Measurements from ENCODE around the gene ENTPD7. TPM values are rescaled to one million over a fixed set of nuclear protein-coding genes. Genes with fewer than 3 reads are reported as not detected.
A peak's percentile ranks its signal among the peaks of the same experiment; 100 is the strongest.

The ENTPD7 gene
- total and polyA plus RNA-seq, 5 donors, result 0.70 to 5.5 (median 3.2) TPM

DNA sequence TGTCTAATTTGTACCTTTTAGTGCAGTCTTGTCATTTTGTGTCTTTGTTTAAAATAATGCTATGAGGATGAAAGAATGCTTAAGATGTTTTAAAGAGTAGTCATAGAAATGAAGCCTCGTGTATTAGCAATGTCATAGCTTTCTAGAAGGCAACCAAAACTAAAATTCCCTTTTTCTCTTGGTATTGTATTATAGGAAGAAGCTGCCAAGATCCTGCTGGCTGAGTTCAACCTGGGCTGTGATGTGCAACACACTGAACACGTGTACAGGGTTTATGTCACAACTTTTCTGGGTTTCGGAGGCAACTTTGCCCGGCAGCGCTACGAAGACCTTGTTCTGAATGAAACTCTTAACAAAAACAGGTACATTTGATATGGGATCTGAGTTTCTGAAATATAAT lies 36.5 kb downstream of the ENTPD7 start:
- no peak for DNase-seq

DNA sequence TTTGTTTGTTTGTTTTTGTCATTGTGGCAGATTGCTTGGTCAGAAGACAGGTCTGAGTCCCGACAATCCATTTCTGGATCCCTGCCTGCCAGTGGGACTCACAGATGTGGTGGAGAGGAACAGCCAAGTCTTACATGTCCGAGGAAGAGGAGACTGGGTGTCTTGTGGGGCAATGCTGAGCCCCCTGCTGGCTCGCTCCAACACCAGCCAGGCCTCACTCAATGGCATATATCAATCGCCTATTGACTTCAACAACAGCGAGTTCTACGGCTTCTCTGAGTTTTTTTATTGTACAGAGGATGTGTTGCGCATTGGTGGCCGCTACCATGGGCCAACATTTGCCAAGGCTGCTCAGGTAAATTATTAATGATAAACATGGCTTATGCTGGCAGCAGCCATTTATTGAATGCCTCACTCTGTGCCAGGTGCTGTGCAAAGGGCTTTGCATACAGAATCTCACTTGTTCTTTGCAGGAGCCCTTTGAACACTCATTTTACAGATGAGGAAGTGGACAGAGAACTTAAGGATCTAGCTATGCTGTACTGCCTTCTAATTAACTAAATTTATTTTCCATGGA lies 39.3 kb downstream of the ENTPD7 start:
- WGBS, result 83% methylated on average over 8 of the region's 8 CpGs
- ATAC-seq, result no peak
- no peak overlapping the region for H3K4me3 ChIP-seq (ENCODE audit: low read length)
- no peaks in the 10 kb centered on the region for H3K9me3 ChIP-seq (ENCODE audit: control insufficient read depth, low read length)
- no peaks in the 10 kb centered on the region for H3K27me3 ChIP-seq (ENCODE audit: control insufficient read depth, insufficient read depth)
- intact Hi-C loops (cut with DNase I), result no loop called here
- H3K4me1 ChIP-seq (ENCODE audit: control insufficient read depth, insufficient read depth, low read length), result no peaks in the 10 kb centered on the region
- no peak overlapping the region for H3K27ac ChIP-seq (ENCODE audit: low read length)
- DNase-seq, result no peak

More for the DNA sequence above, 36.5 kb downstream of the ENTPD7 start:
- no peak overlapping the region for H3K4me3 ChIP-seq (ENCODE audit: low read length)
- H3K4me1 ChIP-seq (ENCODE audit: control insufficient read depth, insufficient read depth, low read length), result no peaks in the 10 kb centered on the region
- H3K27me3 ChIP-seq (ENCODE audit: control insufficient read depth, insufficient read depth), result no peaks in the 10 kb centered on the region
- intact Hi-C loops (cut with DNase I), result no loop called here
- H3K27ac ChIP-seq (ENCODE audit: low read length), result no peak overlapping the region
- 93% methylated on average over 6 of the region's 6 CpGs for WGBS
- no peak for ATAC-seq
- no peaks in the 10 kb centered on the region for H3K9me3 ChIP-seq (ENCODE audit: control insufficient read depth, low read length)

DNA sequence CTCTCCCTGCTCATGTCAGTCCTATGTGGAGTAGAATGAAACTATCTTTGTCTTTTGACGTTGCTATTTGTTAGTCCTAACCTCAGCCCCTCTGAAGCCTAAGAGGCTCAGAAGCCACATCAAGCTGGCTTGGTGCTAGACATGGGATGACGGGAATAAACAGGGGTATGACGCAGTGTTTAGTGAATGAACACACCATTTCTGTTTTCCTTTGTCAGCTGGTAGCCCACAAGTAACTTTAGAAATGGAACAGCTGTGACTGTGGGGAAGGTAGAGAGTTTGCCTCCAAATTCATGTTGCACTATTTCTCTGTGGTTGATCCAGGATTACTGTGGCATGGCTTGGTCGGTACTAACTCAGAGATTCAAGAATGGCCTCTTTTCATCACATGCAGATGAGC lies 41.3 kb downstream of the ENTPD7 start:
- Histone ChIP-seq H3K27me3 (ENCODE audit: control insufficient read depth, insufficient read depth) (no peaks in the 10 kb centered on the region), H3K4me1 (ENCODE audit: control insufficient read depth, insufficient read depth, low read length) (no peaks in the 10 kb centered on the region), H3K9me3 (ENCODE audit: control insufficient read depth, low read length) (no peaks in the 10 kb centered on the region), H3K4me3 (ENCODE audit: low read length) (no peak overlapping the region), H3K27ac (ENCODE audit: low read length) (no peak overlapping the region)
- ATAC-seq (no peak), DNase-seq (no peak)
- intact Hi-C loops (cut with DNase I), result loop anchor here in 1 of 4 donors (10.0 kb wide), 1 partner anchor 76 kb away; the partner anchor contains the start of gene SLC25A28
- WGBS, result 92% methylated on average over 4 of the region's 4 CpGs

DNA sequence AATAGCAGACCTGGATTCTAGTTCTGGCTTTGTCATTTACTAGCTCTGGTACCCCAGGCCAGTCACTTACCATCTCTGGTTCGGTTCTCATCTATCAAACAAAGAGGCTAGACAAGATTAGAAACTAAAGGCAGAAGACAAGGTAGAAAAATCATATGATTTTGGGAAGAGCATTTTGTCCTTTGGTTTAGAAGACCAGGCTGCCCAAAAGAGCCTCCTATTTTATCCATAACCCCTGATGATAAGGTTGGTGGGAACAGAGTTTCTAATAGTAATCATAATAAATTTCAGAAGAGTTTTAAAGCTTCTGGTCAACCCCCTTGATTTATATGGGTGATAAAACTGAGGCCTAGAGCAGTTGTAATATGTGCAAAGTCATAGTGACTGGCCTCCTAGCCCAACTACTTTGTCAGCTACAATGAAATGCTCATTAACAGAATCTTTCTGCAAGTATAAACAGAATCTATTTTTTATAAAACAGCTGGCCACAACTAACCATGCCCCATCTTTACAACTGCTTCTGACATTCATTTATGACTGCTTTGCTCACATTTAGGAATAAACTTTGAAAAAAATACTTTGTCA lies 49.2 kb downstream of the ENTPD7 start:
- no peaks in the 10 kb centered on the region for H3K9me3 ChIP-seq (ENCODE audit: control insufficient read depth, low read length)
- H3K27me3 ChIP-seq (ENCODE audit: control insufficient read depth, insufficient read depth), result no peaks in the 10 kb centered on the region
- intact Hi-C loops (cut with DNase I), result loop anchor here in 1 of 4 donors (10.0 kb wide), 1 partner anchor 84 kb away; the partner anchor contains the start of gene SLC25A28
- ATAC-seq (no peak), DNase-seq (no peak)
- H3K27ac ChIP-seq (ENCODE audit: low read length), result no peak overlapping the region
- no peak overlapping the region for H3K4me3 ChIP-seq (ENCODE audit: low read length)
- H3K4me1 ChIP-seq (ENCODE audit: control insufficient read depth, insufficient read depth, low read length), result peaks cover 2% of the 10 kb centered on the region
- WGBS, result 77% methylated on average over 1 of the region's 1 CpG

DNA sequence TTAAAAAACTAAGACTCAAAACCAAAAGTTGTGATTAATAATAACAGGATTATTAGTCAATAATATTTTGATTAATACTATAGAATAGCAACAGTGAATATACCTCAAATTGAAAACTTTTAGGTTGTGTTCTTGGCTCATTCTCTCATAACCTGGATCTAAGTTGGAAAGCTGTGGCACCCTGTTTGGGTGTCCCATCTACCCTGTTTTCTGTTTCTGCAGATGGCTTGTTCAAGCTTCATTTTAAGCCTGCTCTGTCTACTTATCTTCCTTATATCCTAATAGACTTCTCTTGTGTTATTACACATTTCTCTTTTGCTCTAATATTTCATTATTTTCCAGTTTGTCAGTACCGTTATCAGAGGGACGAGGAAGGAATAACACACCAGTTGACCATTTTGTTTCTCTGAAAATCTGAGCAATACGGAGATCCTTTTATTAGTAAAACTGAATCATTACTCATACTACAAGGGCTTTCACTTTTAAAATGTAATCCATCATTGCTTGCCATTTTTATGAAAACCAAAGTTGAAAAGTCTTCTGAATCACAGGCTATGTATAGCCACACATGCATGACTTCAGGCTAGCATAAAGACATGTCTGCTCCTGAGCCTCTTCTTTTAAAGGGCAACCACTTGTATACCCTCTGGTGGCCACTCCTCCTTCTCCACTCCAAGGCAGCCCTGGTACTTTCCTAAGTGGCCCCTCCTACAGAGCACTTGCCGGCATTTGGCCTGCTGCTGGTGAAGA lies 50.3 kb downstream of the ENTPD7 start:
- intact Hi-C loops (cut with DNase I), result loop anchor here in 1 of 4 donors (10.0 kb wide), 1 partner anchor 85 kb away; the partner anchor contains the start of gene SLC25A28
- Histone ChIP-seq H3K4me1 (ENCODE audit: control insufficient read depth, insufficient read depth, low read length) (peaks cover 2% of the 10 kb centered on the region), H3K27me3 (ENCODE audit: control insufficient read depth, insufficient read depth) (no peaks in the 10 kb centered on the region), H3K4me3 (ENCODE audit: low read length) (no peak overlapping the region), H3K9me3 (ENCODE audit: control insufficient read depth, low read length) (no peaks in the 10 kb centered on the region), H3K27ac (ENCODE audit: low read length) (no peak overlapping the region)
- 61% methylated on average over 4 of the region's 4 CpGs for whole genome bisulfite sequencing
- ATAC-seq, result no peak
- no peak for DNase-seq

DNA sequence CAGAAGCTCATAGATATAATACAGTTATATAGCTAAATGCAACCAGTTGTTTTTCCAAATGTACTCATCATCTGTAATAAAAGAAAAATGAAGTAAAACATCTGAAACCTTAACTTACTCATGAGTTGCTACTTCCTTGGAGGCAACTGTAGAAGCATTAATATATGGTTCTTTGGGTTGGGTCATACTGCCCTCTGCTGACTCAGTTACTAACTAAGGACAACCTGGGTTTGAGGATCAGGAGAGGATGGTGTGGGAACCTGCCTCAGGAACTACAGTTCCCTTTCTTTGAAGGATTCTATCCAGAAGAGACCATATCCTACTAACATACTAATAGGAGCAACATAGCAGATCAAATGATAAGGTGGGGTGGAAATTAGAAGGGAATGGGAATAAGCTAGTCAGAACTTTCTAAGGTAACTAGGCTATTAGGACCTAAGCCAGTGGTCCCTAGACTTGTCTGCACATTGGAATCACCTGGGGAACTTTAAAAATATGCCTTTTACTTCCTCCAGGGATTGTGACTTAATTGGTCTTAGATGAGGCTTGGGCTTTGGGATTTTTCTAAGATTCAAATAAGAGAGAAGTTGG lies 51.9 kb downstream of the ENTPD7 start:
- ATAC-seq (peak; percentile 57 to 64), DNase-seq (no peak)
- Histone ChIP-seq H3K27ac (ENCODE audit: low read length) (no peak overlapping the region), H3K4me1 (ENCODE audit: control insufficient read depth, insufficient read depth, low read length) (peaks cover 2% of the 10 kb centered on the region), H3K4me3 (ENCODE audit: low read length) (no peak overlapping the region), H3K9me3 (ENCODE audit: control insufficient read depth, low read length) (no peaks in the 10 kb centered on the region), H3K27me3 (ENCODE audit: control insufficient read depth, insufficient read depth) (no peaks in the 10 kb centered on the region)
- intact Hi-C loops (cut with DNase I), result no loop called here

DNA sequence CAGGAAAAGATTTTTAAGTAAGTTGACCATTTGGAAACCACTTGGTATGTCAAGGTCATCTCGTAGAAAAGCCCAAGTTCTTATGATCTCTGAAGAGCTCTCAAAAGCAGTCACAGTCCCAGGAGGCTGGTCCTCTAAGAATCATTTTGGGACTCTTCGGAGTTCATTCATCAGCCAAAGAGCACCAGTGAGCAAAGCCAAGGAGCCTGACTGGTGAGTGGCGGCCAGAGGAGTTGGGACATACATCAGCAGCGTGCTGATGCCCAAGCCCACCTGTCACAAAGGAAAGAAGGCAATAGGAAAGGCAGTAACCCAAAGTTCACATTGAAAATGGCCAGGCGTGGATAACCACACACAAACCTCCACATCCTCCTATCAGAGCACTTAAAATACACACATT lies 55.1 kb downstream of the ENTPD7 start:
- no peaks in the 10 kb centered on the region for H3K9me3 ChIP-seq (ENCODE audit: control insufficient read depth, low read length)
- ATAC-seq (no peak), DNase-seq (no peak)
- 89% methylated on average over 5 of the region's 5 CpGs for WGBS
- H3K4me1 ChIP-seq (ENCODE audit: control insufficient read depth, insufficient read depth, low read length), result peaks cover 2% of the 10 kb centered on the region
- intact Hi-C loops (cut with DNase I), result no loop called here
- H3K4me3 ChIP-seq (ENCODE audit: low read length), result no peak overlapping the region
- H3K27me3 ChIP-seq (ENCODE audit: control insufficient read depth, insufficient read depth), result no peaks in the 10 kb centered on the region
- no peak overlapping the region for H3K27ac ChIP-seq (ENCODE audit: low read length)

DNA sequence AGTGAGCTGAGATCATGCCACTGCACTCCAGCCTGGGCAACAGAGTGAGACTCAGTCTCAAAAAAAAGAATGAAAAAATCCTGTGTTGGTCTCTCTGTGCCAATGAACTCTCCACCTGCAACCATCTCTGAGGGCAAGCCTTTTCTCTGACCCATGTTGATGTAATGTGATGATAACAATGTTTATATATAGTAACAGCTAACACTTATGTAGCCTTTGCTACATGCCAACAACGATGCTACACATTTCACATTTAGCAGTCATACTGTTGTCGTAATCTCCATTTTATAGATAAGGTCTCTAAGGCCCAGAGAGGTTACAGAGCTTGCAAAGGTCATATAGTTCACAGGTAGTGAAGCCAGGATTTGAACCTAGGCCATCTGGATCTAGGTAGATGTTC lies 61.1 kb downstream of the ENTPD7 start:
- WGBS, result 65% methylated on average over 2 of the region's 2 CpGs
- intact Hi-C loops (cut with DNase I), result no loop called here
- no peak overlapping the region for H3K27ac ChIP-seq (ENCODE audit: low read length)
- no peak overlapping the region for H3K4me3 ChIP-seq (ENCODE audit: low read length)
- no peak for ATAC-seq
- H3K4me1 ChIP-seq (ENCODE audit: control insufficient read depth, insufficient read depth, low read length), result no peaks in the 10 kb centered on the region
- DNase-seq, result no peak
- H3K9me3 ChIP-seq (ENCODE audit: control insufficient read depth, low read length), result no peaks in the 10 kb centered on the region
- H3K27me3 ChIP-seq (ENCODE audit: control insufficient read depth, insufficient read depth), result no peaks in the 10 kb centered on the region

DNA sequence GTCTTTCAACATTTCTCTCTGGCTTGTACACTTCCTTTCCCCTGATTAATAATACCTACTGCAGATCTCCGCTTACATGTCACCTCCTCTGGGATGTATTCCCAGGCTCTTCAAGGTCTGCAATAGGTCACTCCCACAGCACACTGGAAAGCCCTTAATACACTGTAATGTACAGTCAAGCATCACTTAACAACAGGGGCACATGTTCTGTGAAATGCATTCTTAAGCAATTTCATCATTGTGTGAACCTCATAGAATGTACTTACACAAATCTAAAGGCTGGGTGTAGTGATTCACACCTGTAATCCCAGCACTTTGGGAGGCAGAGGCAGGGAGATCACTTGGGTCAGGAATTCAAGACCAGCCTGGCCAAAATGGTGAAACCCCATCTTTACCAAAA lies 70.7 kb downstream of the ENTPD7 start:
- 92% methylated on average over 1 of the region's 1 CpG for WGBS
- Histone ChIP-seq H3K4me3 (ENCODE audit: low read length) (no peak overlapping the region), H3K4me1 (ENCODE audit: control insufficient read depth, insufficient read depth, low read length) (no peaks in the 10 kb centered on the region), H3K27ac (ENCODE audit: low read length) (no peak overlapping the region), H3K9me3 (ENCODE audit: control insufficient read depth, low read length) (no peaks in the 10 kb centered on the region), H3K27me3 (ENCODE audit: control insufficient read depth, insufficient read depth) (no peaks in the 10 kb centered on the region)
- no peak for DNase-seq
- intact Hi-C loops (cut with DNase I), result no loop called here
- no peak for ATAC-seq

DNA sequence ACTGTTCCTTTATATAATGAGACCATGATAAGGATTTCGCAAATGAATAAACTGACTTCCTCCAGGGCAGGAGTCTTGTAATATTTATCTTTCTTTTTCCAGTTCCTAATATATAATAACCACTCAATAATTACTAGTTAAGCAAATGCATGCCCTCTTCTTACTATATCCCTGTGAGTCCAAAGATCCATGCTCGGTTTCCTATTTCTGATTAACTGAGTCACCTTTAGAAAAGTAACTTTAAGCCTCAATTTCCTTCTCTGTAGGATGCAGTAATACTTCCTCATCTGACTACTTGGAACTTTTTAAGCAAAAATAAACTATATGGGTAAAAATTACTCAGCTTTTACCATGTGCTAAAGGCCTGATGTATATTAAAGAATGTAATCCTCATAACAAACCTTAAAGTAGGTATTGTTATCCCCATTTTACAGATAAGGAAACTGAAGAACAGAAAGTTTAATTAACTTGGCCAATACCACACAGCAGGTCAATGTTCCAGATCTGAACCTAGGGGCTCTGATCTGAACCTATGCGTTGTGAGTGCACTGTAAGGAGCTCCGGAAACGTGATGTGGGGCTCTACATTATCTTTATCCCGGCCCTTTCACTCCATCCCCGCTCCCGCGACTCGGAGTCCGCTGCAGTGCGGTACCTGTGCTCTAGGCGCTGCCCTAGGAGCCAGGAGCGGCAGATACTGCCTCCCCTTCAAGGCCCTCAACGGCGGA lies 72.2 kb downstream of the ENTPD7 start:
- Histone ChIP-seq H3K4me3 (ENCODE audit: low read length) (peak overlapping the region; percentile 89), H3K27ac (ENCODE audit: low read length) (peak overlapping the region; percentile 74), H3K4me1 (ENCODE audit: control insufficient read depth, insufficient read depth, low read length) (no peaks in the 10 kb centered on the region), H3K27me3 (ENCODE audit: control insufficient read depth, insufficient read depth) (no peaks in the 10 kb centered on the region), H3K9me3 (ENCODE audit: control insufficient read depth, low read length) (no peaks in the 10 kb centered on the region)
- DNase-seq (no peak), ATAC-seq (no peak)
- WGBS, result 6% methylated on average over 16 of the region's 16 CpGs
- intact Hi-C loops (cut with DNase I), result no loop called here
